ENCODE data around the gene C10orf120.

C10orf120 gene

DNA sequence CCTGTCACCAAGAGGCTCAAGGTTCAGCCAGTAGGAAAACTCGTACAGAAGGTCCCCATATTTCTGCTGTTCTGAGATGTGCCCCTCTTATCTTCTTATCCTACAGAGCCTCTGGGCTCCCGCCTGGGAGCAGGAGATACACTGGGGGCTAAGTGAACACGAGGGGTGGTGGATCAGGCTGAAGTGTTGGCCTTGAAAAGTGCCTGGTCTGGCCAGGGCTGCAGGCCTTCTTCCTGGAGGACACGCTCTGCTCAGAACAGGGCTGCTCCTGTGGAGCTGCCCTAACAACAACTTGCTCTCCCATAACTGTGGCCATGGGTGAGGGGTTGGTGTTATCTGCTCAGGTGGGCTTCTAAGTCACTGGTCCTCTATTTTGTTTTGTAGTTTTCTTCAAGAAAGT lies 33.7 kb downstream of the C10orf120 start:
- DNase-seq (ENCODE audit: low read depth): no peak
- TF ChIP-seq, protein P1, sequence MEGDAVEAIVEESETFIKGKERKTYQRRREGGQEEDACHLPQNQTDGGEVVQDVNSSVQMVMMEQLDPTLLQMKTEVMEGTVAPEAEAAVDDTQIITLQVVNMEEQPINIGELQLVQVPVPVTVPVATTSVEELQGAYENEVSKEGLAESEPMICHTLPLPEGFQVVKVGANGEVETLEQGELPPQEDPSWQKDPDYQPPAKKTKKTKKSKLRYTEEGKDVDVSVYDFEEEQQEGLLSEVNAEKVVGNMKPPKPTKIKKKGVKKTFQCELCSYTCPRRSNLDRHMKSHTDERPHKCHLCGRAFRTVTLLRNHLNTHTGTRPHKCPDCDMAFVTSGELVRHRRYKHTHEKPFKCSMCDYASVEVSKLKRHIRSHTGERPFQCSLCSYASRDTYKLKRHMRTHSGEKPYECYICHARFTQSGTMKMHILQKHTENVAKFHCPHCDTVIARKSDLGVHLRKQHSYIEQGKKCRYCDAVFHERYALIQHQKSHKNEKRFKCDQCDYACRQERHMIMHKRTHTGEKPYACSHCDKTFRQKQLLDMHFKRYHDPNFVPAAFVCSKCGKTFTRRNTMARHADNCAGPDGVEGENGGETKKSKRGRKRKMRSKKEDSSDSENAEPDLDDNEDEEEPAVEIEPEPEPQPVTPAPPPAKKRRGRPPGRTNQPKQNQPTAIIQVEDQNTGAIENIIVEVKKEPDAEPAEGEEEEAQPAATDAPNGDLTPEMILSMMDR (IDR thresholded peaks at IDR 0.05; ENCODE audit: low read length, missing control alignments): no peak
- no peak overlapping the region for H3K4me3 ChIP-seq (replicated peaks; ENCODE audit: low read depth, low read length)

DNA sequence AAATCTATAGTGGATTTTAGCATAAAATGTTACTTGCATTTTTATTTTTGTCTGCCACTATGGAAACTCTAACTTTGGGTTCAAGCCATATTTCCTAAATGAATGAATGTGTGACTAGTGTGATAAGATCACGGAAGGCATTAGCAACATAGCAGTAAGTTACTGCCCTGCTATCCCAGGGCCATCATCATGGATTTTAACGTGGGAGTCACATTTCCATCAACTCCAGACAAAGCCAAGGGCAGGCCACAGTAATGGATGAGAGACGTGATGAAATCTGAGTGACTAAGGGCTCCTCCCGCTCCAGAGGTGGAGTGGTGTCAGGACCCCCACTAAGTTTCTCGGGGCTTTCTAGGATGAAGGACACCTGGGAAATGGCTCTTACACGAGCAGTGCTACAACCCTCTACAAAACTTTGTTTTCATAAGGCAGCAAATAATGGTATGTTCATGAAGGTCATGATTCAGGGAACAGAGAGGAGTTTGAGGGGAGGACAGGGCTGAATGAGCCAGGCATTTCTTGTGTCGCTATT lies 34.3 kb downstream of the C10orf120 start:
- no peak overlapping the region for H3K4me3 ChIP-seq (replicated peaks; ENCODE audit: low read depth, low read length)
- TF ChIP-seq, protein P1 (IDR thresholded peaks at IDR 0.05; ENCODE audit: low read length, missing control alignments): no peak
- DNase-seq (ENCODE audit: low read depth): no peak

DNA sequence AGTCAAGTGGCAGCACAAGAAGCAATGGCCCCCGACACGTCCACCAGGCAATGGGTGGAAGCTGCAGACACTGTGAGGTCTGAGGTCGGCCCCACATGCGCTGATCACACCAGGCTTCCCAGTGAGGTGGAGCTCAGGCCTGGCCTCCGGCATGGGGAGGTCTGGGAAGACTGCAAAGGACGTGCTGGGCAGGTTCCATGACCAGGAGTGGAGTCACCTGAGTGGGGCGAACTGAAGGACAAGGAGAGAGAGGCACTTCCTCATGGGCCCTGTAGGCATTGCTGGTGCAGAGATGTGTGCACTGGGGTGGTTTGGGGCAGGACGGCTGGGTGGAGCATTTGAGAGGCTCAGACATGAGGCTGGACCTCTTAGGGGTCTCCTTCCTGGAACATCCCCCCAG lies 35.1 kb downstream of the C10orf120 start:
- no peak for DNase-seq (ENCODE audit: low read depth)
- TF ChIP-seq, protein P1 (IDR thresholded peaks at IDR 0.05; ENCODE audit: low read length, missing control alignments): no peak
- no peak overlapping the region for H3K4me3 ChIP-seq (replicated peaks; ENCODE audit: low read depth, low read length)

DNA sequence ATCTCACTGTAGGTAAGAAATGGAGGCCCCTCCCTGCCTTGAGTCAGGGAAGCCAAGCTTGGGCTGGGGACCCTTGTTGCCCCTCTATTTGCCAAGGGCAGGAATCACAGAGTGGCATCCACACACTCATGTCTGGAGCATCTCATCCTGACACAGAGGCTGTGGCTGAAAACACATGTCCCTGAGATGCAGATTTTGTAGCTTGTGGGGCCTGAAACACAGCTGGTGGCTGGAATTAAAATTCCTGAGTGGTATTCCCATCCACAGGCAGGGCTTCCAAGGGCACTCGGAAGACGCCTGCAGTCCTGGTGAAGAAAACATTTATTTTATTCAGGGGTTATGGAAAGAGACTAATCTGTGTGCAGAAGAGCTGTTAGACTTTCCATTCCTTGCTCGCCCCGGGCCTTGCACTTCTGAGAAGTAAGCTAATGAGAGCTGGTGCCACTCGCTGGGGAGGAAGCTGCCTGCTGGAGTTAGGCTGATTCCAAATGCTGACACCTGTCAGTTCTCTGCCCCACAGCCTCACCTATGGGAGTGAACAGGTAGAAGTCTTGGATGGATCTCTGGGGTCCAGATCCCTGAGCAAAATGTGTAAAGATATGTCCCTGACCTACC lies 36.0 kb downstream of the C10orf120 start:
- no peak for DNase-seq (ENCODE audit: low read depth)
- H3K4me3 ChIP-seq (replicated peaks; ENCODE audit: low read depth, low read length): no peak overlapping the region
- TF ChIP-seq, protein P1 (IDR thresholded peaks at IDR 0.05; ENCODE audit: low read length, missing control alignments): no peak

DNA sequence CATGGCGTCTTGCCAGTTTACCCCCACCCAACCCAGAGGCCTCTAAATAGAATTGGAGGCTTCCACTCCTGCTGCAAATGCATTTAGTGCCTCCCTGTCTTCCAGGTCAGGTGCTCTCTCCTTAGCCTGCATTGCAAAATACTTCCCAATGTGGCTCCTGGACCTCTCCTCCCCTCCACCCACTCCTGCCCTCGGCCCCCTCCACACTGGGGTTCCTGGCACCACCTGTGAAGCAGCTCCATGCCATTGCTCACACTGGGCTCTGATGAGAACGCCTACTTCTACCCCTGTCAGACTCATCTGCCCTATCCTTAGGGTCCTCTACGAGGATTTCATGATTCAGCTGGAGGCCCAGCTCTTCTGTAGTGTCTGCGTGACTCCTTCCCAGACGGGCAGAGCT lies 37.4 kb downstream of the C10orf120 start:
- no peak overlapping the region for H3K4me3 ChIP-seq (replicated peaks; ENCODE audit: low read depth, low read length)
- TF ChIP-seq, protein P1 (IDR thresholded peaks at IDR 0.05; ENCODE audit: low read length, missing control alignments): no peak
- no peak for DNase-seq (ENCODE audit: low read depth)

DNA sequence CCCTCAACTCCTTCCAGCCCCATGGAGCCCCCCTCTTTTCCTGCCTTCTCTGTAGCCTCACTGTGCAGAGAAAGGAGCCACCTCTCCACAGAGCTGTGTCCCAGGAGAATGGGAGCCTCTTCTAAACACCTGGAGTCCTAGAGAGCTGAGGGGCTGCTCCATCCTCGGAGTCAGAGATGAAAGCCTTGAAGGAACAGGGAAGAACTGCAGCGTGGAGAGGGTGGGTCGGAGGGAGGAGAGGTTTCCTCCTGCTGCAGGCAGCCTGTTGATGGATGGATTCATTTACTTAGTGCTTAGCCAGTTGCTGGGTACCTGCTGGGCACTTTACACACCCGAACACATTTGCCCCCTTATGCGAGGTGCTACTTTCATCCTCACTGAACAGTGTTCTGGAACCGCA lies 39.0 kb downstream of the C10orf120 start:
- TF ChIP-seq, protein P1 (IDR thresholded peaks at IDR 0.05; ENCODE audit: low read length, missing control alignments): no peak
- no peak for DNase-seq (ENCODE audit: low read depth)
- no peak overlapping the region for H3K4me3 ChIP-seq (replicated peaks; ENCODE audit: low read depth, low read length)

DNA sequence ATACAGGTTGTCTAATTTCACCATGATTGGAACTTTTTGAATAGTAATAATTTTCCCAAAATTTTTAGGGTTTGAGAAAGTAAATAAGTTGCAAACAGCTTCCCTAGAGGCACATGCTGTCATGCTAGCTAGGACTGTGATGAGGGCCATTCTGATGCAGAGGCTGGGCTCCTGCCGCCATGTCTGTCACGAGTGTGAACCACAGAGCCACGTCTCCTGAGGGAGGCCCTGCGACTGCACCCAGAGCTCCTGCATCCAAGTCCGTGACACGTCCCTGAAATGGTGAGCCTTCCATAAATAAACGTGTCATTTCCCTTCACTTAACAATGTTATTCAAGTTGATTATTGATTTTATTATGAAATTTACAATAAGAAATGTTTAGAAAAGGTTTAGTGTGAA lies 40.0 kb downstream of the C10orf120 start:
- no peak overlapping the region for H3K4me3 ChIP-seq (replicated peaks; ENCODE audit: low read depth, low read length)
- TF ChIP-seq, protein P1 (IDR thresholded peaks at IDR 0.05; ENCODE audit: low read length, missing control alignments): no peak
- no peak for DNase-seq (ENCODE audit: low read depth)
